Measurements from ENCODE around the gene ALOX5. TPM values are rescaled to one million over a fixed set of nuclear protein-coding genes. Genes with fewer than 3 reads are reported as not detected.

Gene ALOX5
- total RNA-seq, 1 donor from 2014 or later = 181 TPM

DNA sequence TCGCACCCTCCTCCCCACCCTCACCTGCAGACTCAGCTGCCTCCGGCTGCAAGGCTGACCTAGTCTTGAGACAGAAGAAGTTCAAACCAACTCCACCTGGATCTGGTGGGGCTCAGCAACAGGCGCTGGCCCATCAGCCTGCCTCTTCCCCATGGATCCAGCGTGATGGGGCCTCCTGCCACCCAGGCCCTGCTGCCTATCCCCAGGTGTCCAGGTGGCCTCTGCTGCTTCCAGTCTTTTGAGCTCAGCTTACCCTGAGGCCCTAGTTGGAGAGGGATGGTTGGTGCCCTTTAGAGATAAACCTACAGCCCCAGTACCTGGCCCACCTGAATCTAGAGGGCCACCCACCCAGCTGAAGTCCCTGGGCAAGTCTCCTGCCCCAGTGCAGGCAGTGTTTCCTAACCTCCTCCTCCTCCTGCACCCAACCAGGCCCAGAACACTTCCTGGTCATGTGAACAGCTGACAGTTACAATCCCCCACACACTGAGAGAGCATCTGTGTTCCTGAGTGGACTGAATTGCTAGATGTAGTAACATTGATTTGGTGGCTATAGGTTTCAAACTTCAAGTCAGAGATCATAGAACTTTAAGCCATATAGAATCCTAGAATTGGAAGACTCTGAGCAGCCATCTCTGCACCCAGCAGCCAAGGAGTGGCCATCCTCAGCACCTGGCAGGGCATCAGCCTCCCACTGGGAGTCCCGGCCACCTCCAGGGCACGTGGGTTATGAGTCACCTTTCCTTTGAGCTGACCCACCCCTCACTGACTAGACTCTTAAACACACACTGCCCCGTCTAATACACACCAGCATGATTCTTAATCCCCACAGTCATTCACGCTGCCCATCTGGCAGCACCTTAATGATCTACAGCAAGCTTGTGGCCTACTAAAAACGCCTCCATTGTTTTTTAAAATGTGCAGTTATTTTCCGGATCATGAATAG, 51.9 kb downstream of the ALOX5 start:
- Mint-ChIP-seq H3K27ac (peak overlapping the region; percentile 69), H3K4me1 (peaks cover 33% of the 10 kb centered on the region), H3K36me3 (ENCODE audit: low read depth) (peaks cover 73% of the 10 kb centered on the region), H3K4me3 (no peak overlapping the region), H3K27me3 (no peaks in the 10 kb centered on the region), H3K9me3 (no peaks in the 10 kb centered on the region)
- DNase-seq (no peak), ATAC-seq (ENCODE audit: low read depth) (no peak)
- TF ChIP-seq, protein P1, sequence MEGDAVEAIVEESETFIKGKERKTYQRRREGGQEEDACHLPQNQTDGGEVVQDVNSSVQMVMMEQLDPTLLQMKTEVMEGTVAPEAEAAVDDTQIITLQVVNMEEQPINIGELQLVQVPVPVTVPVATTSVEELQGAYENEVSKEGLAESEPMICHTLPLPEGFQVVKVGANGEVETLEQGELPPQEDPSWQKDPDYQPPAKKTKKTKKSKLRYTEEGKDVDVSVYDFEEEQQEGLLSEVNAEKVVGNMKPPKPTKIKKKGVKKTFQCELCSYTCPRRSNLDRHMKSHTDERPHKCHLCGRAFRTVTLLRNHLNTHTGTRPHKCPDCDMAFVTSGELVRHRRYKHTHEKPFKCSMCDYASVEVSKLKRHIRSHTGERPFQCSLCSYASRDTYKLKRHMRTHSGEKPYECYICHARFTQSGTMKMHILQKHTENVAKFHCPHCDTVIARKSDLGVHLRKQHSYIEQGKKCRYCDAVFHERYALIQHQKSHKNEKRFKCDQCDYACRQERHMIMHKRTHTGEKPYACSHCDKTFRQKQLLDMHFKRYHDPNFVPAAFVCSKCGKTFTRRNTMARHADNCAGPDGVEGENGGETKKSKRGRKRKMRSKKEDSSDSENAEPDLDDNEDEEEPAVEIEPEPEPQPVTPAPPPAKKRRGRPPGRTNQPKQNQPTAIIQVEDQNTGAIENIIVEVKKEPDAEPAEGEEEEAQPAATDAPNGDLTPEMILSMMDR (IDR thresholded peaks at IDR 0.05) = no peak
- ChIA-PET POLR2A (no interaction called here), CTCF (no interaction called here)
- intact Hi-C loops (cut with micrococcal nuclease) = no loop called here

DNA sequence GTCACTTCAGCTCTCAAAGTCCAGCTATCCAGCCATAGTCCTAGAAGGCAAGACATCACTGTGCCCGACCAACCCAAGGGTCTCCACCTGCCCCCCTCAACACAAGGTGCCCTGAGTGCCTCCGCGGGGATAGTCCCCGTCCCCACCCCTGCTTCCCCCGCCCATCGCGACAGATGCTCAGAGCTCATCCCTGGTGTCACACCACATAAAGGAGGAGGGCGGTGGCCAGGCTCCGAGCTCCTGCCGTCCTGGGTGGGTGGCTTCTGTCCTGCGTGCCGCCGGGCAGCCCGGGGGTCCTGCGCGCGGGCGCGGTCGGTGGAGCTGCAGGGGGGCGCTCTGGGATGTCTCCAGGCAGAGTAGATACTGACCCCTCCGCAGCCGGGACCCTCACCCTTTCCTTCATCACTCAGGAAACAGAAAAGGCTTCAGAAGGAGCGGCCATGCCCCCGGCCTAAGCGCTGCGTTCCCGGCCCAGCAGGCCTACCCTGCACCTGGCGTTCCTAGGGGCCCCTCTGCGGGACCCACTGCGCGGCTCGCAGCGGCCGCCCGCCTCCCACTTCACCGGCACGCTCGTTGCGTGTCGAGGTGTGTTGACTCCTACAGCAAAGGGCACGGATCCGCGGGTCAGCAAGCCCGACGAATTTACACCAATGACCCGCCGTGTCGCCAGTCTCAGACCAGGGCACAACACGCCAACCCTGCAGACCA, 53.4 kb downstream of the ALOX5 start:
- Mint-ChIP-seq H3K4me3 (no peak overlapping the region), H3K36me3 (ENCODE audit: low read depth) (peaks cover 70% of the 10 kb centered on the region), H3K4me1 (peaks cover 18% of the 10 kb centered on the region), H3K9me3 (no peaks in the 10 kb centered on the region), H3K27ac (no peak overlapping the region), H3K27me3 (no peaks in the 10 kb centered on the region)
- CTCF ChIA-PET = no interaction called here
- ATAC-seq (ENCODE audit: low read depth) (no peak), DNase-seq (no peak)
- intact Hi-C loops (cut with micrococcal nuclease) = no loop called here
- TF ChIP-seq, protein P1 (IDR thresholded peaks at IDR 0.05) = no peak
- POLR2A ChIA-PET = interaction anchor here (0.6 kb wide), 1 partner anchor 50 kb away, joined by 3 read pairs; no protein-coding TSS in a partner anchor

DNA sequence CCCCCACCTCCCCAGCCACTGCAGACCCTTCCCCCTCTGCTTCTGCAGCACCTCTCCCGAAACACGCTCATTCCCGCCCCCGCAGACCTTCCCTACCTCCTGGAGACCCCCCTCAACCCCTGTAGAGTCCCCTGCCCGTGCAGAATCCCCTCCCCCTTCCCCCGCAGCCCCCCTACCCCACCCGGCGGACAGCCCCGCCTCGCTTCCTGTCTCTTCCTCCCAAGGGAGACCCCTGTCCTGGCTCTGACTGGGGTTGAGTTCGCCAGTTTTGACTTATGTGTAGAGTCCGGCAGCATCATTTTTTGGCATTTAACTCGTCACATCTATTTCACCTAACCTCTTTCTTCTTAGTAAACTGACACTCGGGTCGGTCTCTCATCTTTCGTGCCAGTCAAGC, 54.0 kb downstream of the ALOX5 start:
- intact Hi-C loops (cut with micrococcal nuclease) = no loop called here
- no peak overlapping the region for H3K27ac Mint-ChIP-seq
- H3K4me3 Mint-ChIP-seq = no peak overlapping the region
- peaks cover 12% of the 10 kb centered on the region for H3K4me1 Mint-ChIP-seq
- POLR2A ChIA-PET = no interaction called here
- no peaks in the 10 kb centered on the region for H3K9me3 Mint-ChIP-seq
- H3K36me3 Mint-ChIP-seq (ENCODE audit: low read depth) = peaks cover 73% of the 10 kb centered on the region
- no peak for DNase-seq
- no peak for ATAC-seq (ENCODE audit: low read depth)
- H3K27me3 Mint-ChIP-seq = no peaks in the 10 kb centered on the region
- TF ChIP-seq, protein P1 (IDR thresholded peaks at IDR 0.05) = no peak
- CTCF ChIA-PET = no interaction called here

DNA sequence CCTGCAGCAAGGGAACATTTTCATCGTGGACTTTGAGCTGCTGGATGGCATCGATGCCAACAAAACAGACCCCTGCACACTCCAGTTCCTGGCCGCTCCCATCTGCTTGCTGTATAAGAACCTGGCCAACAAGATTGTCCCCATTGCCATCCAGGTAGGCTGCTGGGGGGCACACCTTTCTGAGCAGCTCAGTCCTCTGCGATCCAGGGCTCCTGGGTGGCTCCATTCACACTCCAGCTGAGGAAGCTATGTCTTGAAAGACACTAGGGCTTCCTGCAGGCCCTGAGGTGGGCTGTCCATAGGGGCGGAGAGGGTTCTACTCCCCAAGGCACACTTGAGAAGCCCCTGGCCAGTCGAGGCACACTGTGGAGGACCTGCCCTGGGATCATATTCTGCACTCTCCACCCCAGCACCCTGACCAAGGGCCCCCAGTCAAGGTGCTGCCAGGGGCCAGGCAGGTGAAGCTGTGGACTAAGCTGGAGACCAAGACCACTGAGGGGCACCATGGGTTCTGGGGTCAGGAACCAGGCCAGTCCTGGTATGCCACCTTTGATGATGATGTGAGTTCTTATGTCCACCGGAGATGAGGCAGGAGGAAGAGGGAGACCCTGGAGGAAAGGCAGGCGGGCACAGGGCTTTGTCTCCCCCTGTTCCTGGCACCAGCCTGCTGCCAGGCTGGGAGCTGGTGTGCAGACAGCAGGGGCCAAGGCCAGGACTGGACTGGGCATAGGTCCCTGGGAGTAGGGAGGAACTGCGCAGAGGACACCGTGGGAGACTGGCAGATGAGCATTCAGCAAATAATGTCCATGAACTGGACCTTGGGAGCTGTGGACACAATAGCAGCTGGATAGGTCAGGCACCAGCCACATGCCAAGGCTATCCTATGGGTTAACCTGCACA, 54.8 kb downstream of the ALOX5 start:
- intact Hi-C loops (cut with micrococcal nuclease) = no loop called here
- ATAC-seq (ENCODE audit: low read depth) = no peak
- H3K27me3 Mint-ChIP-seq = no peaks in the 10 kb centered on the region
- H3K9me3 Mint-ChIP-seq = no peaks in the 10 kb centered on the region
- H3K4me3 Mint-ChIP-seq = no peak overlapping the region
- H3K27ac Mint-ChIP-seq = no peak overlapping the region
- TF ChIP-seq, protein P1 (IDR thresholded peaks at IDR 0.05) = no peak
- H3K4me1 Mint-ChIP-seq = peaks cover 12% of the 10 kb centered on the region
- DNase-seq = no peak
- H3K36me3 Mint-ChIP-seq (ENCODE audit: low read depth) = peaks cover 74% of the 10 kb centered on the region
- ChIA-PET CTCF (no interaction called here), POLR2A (no interaction called here)

Data from activated B cell treated with CpG ODN at 0.5 μM for 24 hours (primary cell).